Stimulated activated CD8-positive, alpha-beta memory T cell treated with anti-CD3 and anti-CD28 coated beads, Interleukin-15, amount 100 ng/mL, for 4 hours (primary cell): Measurements from ENCODE around the gene PRKCQ.
"Not testable (repeated sequence)": the region's sequence is repeated elsewhere in the genome, so short reads cannot be mapped to it uniquely, and the experiment has no call there.

Source experiments
- DNase-seq, 2 donors: peaks; one replicate each; pipeline ENCODE4 v3.0.0-alpha.2; 2020; ENCODE audit warnings: low read depth in 2 of 2

Gene PRKCQ

GRCh38 chr10:6386346-6386745 is 193.7 kb downstream of the PRKCQ start:
- DNase-seq = no peak

GRCh38 chr10:6385665-6386064 is 194.4 kb downstream of the PRKCQ start:
- no peak for DNase-seq

DNA sequence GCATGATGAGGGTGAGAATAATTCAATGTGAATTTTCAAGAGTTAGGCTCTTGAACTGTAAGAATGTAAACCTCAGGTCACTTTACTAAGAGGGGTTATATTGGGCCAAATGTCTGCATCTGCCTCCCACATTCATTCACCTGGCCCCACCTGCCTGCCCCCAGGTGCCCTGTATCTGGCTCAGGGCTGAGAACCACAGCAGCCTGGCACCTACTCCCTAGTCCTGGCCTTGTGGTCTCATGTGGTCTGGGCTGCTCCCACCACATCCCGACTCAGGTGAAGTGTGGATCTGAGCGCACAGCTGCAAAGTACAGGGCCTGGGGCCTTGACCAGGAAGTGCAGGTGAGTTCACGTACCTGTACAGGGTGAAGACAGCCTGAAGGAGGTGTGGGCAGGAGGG is 195.2 kb downstream of the PRKCQ start:
- no peak for DNase-seq

- no peak for DNase-seq
These were observed 196.0 kb downstream of the PRKCQ start for GRCh38 chr10:6384031-6384430.

- no peak for DNase-seq
These were observed 196.8 kb downstream of the PRKCQ start for GRCh38 chr10:6383096-6383812.

GRCh38 chr10:6382081-6382480 is 198.0 kb downstream of the PRKCQ start:
- peak in 1 of 2 donors; percentile 6 for DNase-seq

- DNase-seq = not testable (repeated sequence)
These were observed 199.6 kb downstream of the PRKCQ start for GRCh38 chr10:6380478-6380877.

- no peak for DNase-seq
These were observed 200.9 kb downstream of the PRKCQ start for GRCh38 chr10:6379015-6379776.
